Renal cortex interstitium (tissue), 11 donors: Measurements from ENCODE around the gene FAM53C. TPM values are rescaled to one million over a fixed set of nuclear protein-coding genes. Genes with fewer than 3 reads are reported as not detected.
"Not testable (repeated sequence)": the region's sequence is repeated elsewhere in the genome, so short reads cannot be mapped to it uniquely, and the experiment has no call there.

Source experiments
- DNase-seq, 11 donors: peaks; one replicate each; pipeline ENCODE4 v3.0.0-alpha.2; 2013; ENCODE audit warnings: low read depth in 9 of 11, low spot score in 4 of 11; ENCODE audit errors: extremely low read depth in 1 of 11
- polyA plus RNA-seq, 3 donors: library from polyadenylated mRNA; unstranded; fragments of 120-200 nt; gene quantifications; one replicate each; pipeline ENCODE4 v1.2.1, GENCODE V29; 2013; ENCODE audit not compliant: insufficient read length in 3 of 3

FAM53C gene
- polyA plus RNA-seq, 3 donors, result 32.3 to 36.4 (median 32.8) TPM

DNA sequence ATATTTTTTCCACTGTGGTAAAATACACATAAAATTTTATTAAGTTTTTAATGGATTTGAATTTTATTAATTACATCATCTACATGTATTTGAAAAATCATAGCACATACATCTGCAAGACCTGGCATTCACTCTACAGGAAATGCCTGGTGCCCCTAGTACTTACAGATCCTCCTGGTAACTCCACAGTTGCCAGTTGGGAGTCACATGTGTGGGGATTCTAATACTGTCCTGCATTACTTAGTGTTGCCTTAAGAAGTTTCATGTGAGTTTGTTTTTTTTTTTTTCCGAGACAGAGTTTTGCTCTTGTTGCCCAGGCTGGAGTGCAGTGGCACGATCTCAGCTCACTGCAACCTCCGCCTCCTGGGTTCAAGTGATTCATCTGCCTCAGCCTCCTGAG, 32.5 kb downstream of the FAM53C start:
- DNase-seq, result no peak

DNA sequence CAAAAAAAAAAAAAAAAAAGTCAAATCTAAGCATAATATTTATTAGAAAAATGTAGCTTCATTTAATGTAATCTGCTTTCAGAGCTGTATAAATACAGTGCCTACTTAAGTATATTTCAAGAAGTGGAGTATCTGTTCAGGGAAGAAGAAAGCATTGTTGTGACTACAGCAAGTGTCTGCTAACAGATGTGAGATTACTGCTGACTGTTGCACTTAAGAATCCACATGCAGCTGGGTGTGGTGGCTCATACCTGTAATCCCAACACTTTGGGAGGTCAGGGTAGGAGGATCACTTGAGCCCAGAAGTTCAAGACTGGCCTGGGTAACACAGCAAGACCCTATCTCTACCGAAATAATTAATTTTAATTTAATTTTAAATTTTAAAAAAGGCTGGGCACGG, 33.4 kb downstream of the FAM53C start:
- DNase-seq, result no peak

DNA sequence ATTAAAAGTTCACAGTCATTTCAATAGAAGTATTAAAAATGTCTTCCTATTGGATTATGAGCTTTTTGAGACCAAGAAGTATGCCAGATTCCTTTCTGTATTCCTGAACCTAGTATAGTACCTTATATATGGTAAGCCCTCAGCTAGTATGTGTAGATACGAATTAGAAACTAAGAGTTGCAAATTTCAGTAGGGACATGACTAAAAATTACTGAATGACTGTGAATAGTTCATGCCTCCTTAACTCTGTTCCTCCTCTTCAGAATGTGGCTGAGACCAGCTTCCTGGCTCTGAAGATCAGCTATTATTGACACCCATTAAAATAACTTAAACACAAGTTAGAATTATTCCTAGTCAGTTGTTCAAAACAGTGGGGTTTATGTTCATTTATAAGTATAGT, 34.2 kb downstream of the FAM53C start:
- DNase-seq, result no peak

DNA sequence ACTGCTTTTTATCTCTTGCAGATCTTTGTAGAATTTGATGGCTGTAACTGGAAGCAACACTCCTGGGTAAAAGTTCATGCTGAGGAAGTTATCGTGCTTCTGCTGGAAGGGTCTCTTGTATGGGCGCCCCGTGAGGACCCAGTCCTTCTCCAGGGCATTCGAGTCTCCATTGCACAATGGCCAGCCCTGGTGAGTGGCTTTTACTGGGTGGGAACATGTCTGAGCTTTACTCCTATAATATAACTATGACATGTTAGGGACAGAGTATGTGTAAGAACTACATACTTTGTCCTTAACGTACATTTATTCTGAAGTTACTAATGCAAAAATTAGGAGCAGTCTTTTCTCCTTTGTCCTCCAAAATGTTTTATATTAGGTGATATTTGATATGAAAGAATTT, 34.6 kb downstream of the FAM53C start:
- no peak for DNase-seq

DNA sequence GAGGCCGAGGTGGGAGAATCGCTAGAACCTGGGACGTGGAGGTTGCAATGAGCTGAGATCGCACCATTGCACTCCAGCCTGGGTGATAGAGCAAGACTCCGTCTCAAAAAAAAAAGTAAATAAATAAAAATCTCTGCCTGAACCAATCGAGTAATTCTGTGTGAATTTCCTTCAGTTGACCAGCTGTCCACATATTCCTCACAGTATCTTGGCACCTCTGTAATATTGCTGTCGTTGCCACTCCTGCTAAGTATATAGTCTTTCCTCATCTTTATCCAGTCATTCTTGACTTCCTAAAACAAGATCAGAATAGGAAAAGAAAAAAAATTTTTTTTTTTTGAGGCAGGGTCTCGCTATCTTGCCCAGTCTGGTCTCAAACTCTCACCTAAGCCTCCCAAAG, 44.3 kb downstream of the FAM53C start:
- no peak for DNase-seq

DNA sequence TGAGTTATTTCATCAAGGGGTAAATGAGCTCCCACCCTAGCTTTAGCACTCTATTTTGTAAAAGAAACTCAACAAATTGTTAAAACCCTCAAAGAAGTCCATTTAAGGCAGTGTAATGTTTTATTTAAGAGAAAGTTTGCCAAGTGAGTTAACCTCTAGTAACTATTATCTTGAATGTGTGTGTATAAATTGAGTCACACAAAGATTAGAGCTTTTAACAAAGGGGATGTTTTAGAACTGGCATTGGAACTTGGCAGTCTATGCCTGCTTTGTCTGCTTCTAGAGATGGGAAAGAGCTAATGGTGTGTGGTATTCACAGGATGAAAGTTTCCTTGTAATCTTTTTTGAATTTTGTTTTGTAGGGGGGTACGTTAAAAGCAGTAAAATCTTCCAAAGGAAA, 47.6 kb downstream of the FAM53C start:
- DNase-seq, result no peak

DNA sequence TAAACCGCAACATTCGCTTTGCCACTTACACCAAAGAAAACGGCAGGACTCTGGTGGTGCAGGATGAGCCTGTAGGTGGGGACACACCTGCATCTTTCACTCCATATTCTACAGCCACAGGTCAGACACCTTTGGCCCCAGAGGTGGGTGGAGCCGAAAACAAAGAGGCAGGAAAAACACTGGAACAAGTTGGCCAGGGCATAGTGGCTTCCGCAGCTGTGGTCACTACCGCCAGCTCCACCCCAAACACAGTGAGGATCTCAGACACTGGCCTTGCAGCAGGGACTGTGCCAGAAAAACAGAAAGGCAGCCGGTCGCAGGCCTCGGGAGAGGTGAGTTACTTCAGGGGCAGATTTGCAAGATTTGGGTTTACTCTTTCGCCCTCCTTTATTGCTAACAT, 48.2 kb downstream of the FAM53C start:
- no peak for DNase-seq

DNA sequence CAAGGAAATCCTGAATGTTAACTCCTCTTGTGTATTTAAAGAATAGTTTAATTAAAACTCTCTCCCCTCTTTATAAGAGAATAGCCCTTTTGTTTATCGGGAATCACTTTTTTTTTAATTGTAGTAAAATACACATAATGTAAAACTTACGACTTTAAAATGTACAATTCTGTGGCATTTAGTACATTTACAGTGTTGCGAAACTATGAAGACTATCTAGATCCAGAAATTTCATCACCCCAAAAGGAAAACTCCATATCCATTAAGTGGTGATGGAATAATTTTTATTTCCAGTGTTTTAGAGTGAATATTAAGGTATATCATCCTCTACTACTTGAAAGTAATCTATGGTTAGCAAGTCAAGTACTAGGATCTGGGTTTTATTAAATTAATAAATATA, 51.3 kb downstream of the FAM53C start:
- no peak for DNase-seq

DNA sequence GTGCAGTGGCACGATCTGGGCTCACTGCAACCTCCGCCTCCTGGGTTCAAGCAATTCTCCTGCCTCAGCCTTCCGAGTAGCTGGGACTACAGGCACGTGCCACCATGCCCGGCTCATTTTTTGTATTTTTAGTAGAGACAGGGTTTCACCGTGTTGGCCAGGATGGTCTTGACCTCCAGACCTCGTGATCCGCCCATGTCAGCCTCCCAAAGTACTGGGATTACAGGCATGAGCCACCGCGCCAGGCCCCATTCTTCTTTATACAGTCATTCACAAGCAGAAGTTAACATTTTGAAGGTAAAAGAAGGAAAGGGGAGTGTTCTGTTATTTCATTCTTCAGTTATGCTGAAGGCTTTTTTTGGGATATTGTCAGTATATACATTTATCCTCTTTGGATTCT, 51.8 kb downstream of the FAM53C start:
- DNase-seq, result not testable (repeated sequence)

DNA sequence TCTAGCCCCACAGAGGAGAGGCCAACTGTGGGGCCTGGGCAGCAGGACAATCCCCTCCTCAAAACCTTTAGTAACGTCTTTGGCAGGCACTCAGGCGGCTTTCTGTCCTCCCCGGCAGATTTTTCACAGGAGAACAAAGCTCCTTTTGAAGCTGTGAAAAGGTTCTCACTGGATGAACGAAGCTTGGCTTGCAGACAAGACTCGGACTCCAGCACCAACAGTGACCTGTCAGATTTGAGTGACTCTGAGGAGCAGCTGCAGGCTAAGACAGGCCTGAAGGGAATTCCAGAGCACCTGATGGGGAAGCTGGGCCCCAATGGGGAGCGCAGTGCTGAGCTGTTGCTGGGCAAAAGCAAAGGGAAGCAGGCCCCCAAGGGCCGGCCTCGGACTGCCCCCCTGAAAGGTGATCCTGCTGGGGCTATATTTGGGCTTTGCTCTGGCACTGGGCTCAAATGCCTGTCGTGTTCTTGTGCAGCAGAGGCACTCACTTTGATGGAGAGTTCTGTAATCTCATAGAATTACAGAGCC, 53.9 kb downstream of the FAM53C start:
- no peak for DNase-seq

Other genes with a start within 250 kb of the FAM53C start
- gene NME5, start 198.8 kb upstream of the FAM53C start, polyA plus RNA-seq, result 10 to 100 TPM; 17.6 to 26.4 (median 26.3) TPM
- 100 to 1,000 TPM; 116 to 184 (median 141) TPM for gene BRD8, start 159.6 kb upstream of the FAM53C start, polyA plus RNA-seq
- 10 to 100 TPM; 33.1 to 53.9 (median 49.9) TPM for gene KIF20A, start 159.2 kb upstream of the FAM53C start, polyA plus RNA-seq
- 10 to 100 TPM; 54.6 to 66.7 (median 62.9) TPM for gene CDC23, start 124.9 kb upstream of the FAM53C start, polyA plus RNA-seq
- 1 to 10 TPM; 3.0 to 4.4 (median 3.4) TPM for gene GFRA3, start 63.6 kb upstream of the FAM53C start, polyA plus RNA-seq
- gene CDC25C, start 6.5 kb upstream of the FAM53C start, polyA plus RNA-seq, result 1 to 10 TPM; 8.4 to 8.9 (median 8.8) TPM
- 100 to 1,000 TPM in 1 of 3 donors, 10 to 100 TPM in 2; 92.1 to 103 (median 94.4) TPM for gene KDM3B, start 14.4 kb downstream of the FAM53C start, polyA plus RNA-seq
- gene REEP2, start 100.8 kb downstream of the FAM53C start, polyA plus RNA-seq, result 10 to 100 TPM; 10.1 to 13.3 (median 13.0) TPM
- 100 to 1,000 TPM; 134 to 404 (median 223) TPM for gene EGR1, start 127.2 kb downstream of the FAM53C start, polyA plus RNA-seq
- gene ETF1, start 205.0 kb downstream of the FAM53C start, polyA plus RNA-seq, result 10 to 100 TPM; 73.9 to 83.7 (median 77.1) TPM
- gene HSPA9, start 237.1 kb downstream of the FAM53C start, polyA plus RNA-seq, result 100 to 1,000 TPM; 315 to 352 (median 333) TPM